K562 (cell line): ENCODE measurements around the gene SPTLC2.

Experiments
- CTCF ChIP-seq, 3 experiments: IDR thresholded peaks in 2 of 3; conservative IDR thresholded peaks in 1 of 3; 2 replicates each; pipeline ENCODE4 v1.5.1; 2011 to 2012; ENCODE audit warnings: low read length in 3 of 3, mild to moderate bottlenecking in 3 of 3, control low read depth in 2 of 3, improper control_type of control experiment in 1 of 3, inconsistent platforms in 1 of 3, low read depth in 1 of 3, mixed read lengths in 1 of 3, moderate library complexity in 1 of 3; ENCODE audit not compliant: insufficient read depth in 2 of 3
- EP300 ChIP-seq: IDR thresholded peaks from 2 replicates; pipeline ENCODE4 v1.6.1; 2012; ENCODE audit warnings: low read length, improper control_type of control experiment
- ETV5 ChIP-seq: sonication (generic); formaldehyde crosslinking; IDR thresholded peaks from 2 replicates; pipeline ENCODE4 v1.4.0; 2020; ENCODE audit warnings: low read depth, mild to moderate bottlenecking, missing genetic modification reagents
- FOXM1 ChIP-seq, 2 experiments: fragments of 450-650 bp in 1 of 2; sonication (generic) in 1 of 2; formaldehyde crosslinking in 1 of 2; IDR thresholded peaks; 2 replicates each; pipeline versions ENCODE4 v1.6.1 to v1.9.0; 2017 to 2022; ENCODE audit warnings: low read depth in 2 of 2, mild to moderate bottlenecking in 2 of 2, missing genetic modification reagents in 1 of 2, moderate library complexity in 1 of 2
- HMG20A ChIP-seq: fragments of 450-650 bp; formaldehyde crosslinking; conservative IDR thresholded peaks from 2 replicates; pipeline ENCODE4 v1.4.0; 2020; ENCODE audit warnings: mild to moderate bottlenecking, mixed read lengths
- MTA3 ChIP-seq: fragments of 450-650 bp; formaldehyde crosslinking; IDR thresholded peaks from 2 replicates; pipeline ENCODE4 v1.6.1; 2017; ENCODE audit warnings: mild to moderate bottlenecking, borderline replicate concordance
- NR2C2 ChIP-seq, 2 experiments: fragments of 200-800 bp in 1 of 2; sonication (Bioruptor generic) in 1 of 2; sonication (generic) in 1 of 2; formaldehyde crosslinking in 1 of 2; IDR thresholded peaks; 2 replicates each; pipeline versions ENCODE4 v1.6.1 to v1.8.0; 2016 to 2022; ENCODE audit warnings: mild to moderate bottlenecking in 1 of 2, missing compliant biosample characterization in 1 of 2, missing genetic modification characterization in 1 of 2, missing genetic modification reagents in 1 of 2
- RNF219 ChIP-seq: fragments of 250-450 bp; sonication (Bioruptor Pico); IDR thresholded peaks from 2 replicates; pipeline ENCODE4 v1.5.0; 2022; ENCODE audit warnings: mild to moderate bottlenecking
- SMARCC2 ChIP-seq: fragments of 450-650 bp; IDR thresholded peaks from 2 replicates; pipeline ENCODE4 v1.6.1; 2017; ENCODE audit warnings: antibody characterized with exemption, moderate library complexity, mild to moderate bottlenecking, low read depth
- SRF ChIP-seq, 2 experiments: fragments of 250-450, 450-650 bp in 1 of 2; sonication (Bioruptor Pico) in 1 of 2; sonication (generic) in 1 of 2; formaldehyde crosslinking; IDR thresholded peaks; 2 replicates each; pipeline versions ENCODE4 v1.5.0 to v1.5.1; 2020 to 2022; ENCODE audit warnings: mild to moderate bottlenecking in 1 of 2, missing genetic modification reagents in 1 of 2
- ZNF134 ChIP-seq: fragments of 250-450 bp; sonication (Bioruptor Pico); conservative IDR thresholded peaks from 2 replicates; pipeline ENCODE4 v1.4.0; 2020
- ZNF282 ChIP-seq: sonication (generic); formaldehyde crosslinking; IDR thresholded peaks from 2 replicates; pipeline ENCODE4 v1.8.1; 2023; ENCODE audit warnings: missing genetic modification reagents

- TF ChIP-seq FOXM1 (IDR thresholded peaks at IDR 0.05; ENCODE audit: low read depth): no peak
- TF ChIP-seq FOXM1 (CRISPR knock-in tag; IDR thresholded peaks at IDR 0.05; ENCODE audit: low read depth): no peak
- TF ChIP-seq SRF (CRISPR knock-in tag; IDR thresholded peaks at IDR 0.05): no peak
- TF ChIP-seq RNF219 (CRISPR knock-in tag): no peak
- no peak for TF ChIP-seq ZNF134 (CRISPR knock-in tag)
- no peak for TF ChIP-seq SMARCC2
- no peak for TF ChIP-seq HMG20A (CRISPR knock-in tag)
- TF ChIP-seq NR2C2 (CRISPR knock-in tag; IDR thresholded peaks at IDR 0.05): no peak
- TF ChIP-seq NR2C2 (tag; IDR thresholded peaks at IDR 0.05): no peak
- no peak for TF ChIP-seq ZNF282
- TF ChIP-seq CTCF (IDR thresholded peaks at IDR 0.05 in 2 of 3, conservative IDR thresholded peaks at IDR 0.05 in 1 of 3; ENCODE audit: insufficient read depth in 2 of 3, low read depth in 1 of 3, low read length in 3 of 3): no peak
- TF ChIP-seq EP300: no peak
- TF ChIP-seq ETV5: no peak
- TF ChIP-seq MTA3: no peak
Observed at GRCh38 chr14:77557391-77557790, 59.0 kb downstream of the SPTLC2 start.
